Activated naive CD4-positive, alpha-beta T cell treated with Interleukin-2 at 50 U/mL for 16 hours (primary cell): ENCODE data around the gene CCDC102B.
"Not testable (repeated sequence)": the region's sequence is repeated elsewhere in the genome, so short reads cannot be mapped to it uniquely, and the experiment has no call there.

Experiments
- DNase-seq: peaks from one replicate; pipeline ENCODE4 v3.0.0-alpha.2; 2020

The CCDC102B gene

GRCh38 chr18:68830256-68831045 lies 32.6 kb downstream of the CCDC102B start:
- no peak for DNase-seq

- DNase-seq = no peak
Observed at GRCh38 chr18:68833756-68834155, 35.9 kb downstream of the CCDC102B start.

- DNase-seq = no peak
Observed at GRCh38 chr18:68837665-68838451, 40.0 kb downstream of the CCDC102B start.

GRCh38 chr18:68839701-68840100 lies 41.8 kb downstream of the CCDC102B start:
- DNase-seq = no peak

- no peak for DNase-seq
Observed at GRCh38 chr18:68840554-68841263, 42.8 kb downstream of the CCDC102B start.

GRCh38 chr18:68841301-68841700 lies 43.4 kb downstream of the CCDC102B start:
- no peak for DNase-seq

- DNase-seq = no peak
Observed at GRCh38 chr18:68842951-68843350, 45.1 kb downstream of the CCDC102B start.

GRCh38 chr18:68843473-68844089 lies 45.7 kb downstream of the CCDC102B start:
- DNase-seq = no peak

- DNase-seq = no peak
Observed at GRCh38 chr18:68847219-68847837, 49.4 kb downstream of the CCDC102B start.

GRCh38 chr18:68848242-68848641 lies 50.4 kb downstream of the CCDC102B start:
- no peak for DNase-seq

- DNase-seq = no peak
Observed at GRCh38 chr18:68854786-68855391, 57.0 kb downstream of the CCDC102B start.

- DNase-seq = no peak
Observed at GRCh38 chr18:68855491-68855890, 57.6 kb downstream of the CCDC102B start.

- DNase-seq = no peak
Observed at GRCh38 chr18:68861365-68861764, 63.5 kb downstream of the CCDC102B start.

GRCh38 chr18:68865021-68865420 lies 67.1 kb downstream of the CCDC102B start:
- DNase-seq = no peak

- DNase-seq = no peak
Observed at GRCh38 chr18:68865503-68865902, 67.6 kb downstream of the CCDC102B start.

GRCh38 chr18:68873003-68873402 lies 75.1 kb downstream of the CCDC102B start:
- DNase-seq = no peak

- no peak for DNase-seq
Observed at GRCh38 chr18:68874361-68874760, 76.5 kb downstream of the CCDC102B start.

GRCh38 chr18:68879947-68880346 lies 82.1 kb downstream of the CCDC102B start:
- not testable (repeated sequence) for DNase-seq

GRCh38 chr18:68887410-68887809 lies 89.5 kb downstream of the CCDC102B start:
- no peak for DNase-seq

- DNase-seq = no peak
Observed at GRCh38 chr18:68893354-68893753, 95.5 kb downstream of the CCDC102B start.

GRCh38 chr18:68897286-68897685 lies 99.4 kb downstream of the CCDC102B start:
- DNase-seq = no peak

GRCh38 chr18:68909579-68909978 lies 111.7 kb downstream of the CCDC102B start:
- DNase-seq = no peak
